Esophagus squamous epithelium (tissue), 4 donors: Measurements from ENCODE around the gene SGTB.

ENCODE experiments used
- POLR2A ChIP-seq, 4 donors: fragments of 450-650 bp; IDR thresholded peaks; one replicate each; pipeline ENCODE4 v1.6.1; 2017; ENCODE audit warnings: antibody characterized with exemption in 4 of 4, mild to moderate bottlenecking in 4 of 4, moderate library complexity in 3 of 4
- TF ChIP-seq, protein P1 (sequence below), 6 experiments: fragments of 450-650 bp in 4 of 6; fragments of 200-600 bp in 2 of 6; sonication (generic) in 2 of 6; IDR thresholded peaks; one replicate each; pipeline ENCODE4 v1.5.1; 2016 to 2019; ENCODE audit warnings: antibody characterized with exemption in 6 of 6, mild to moderate bottlenecking in 4 of 6, moderate library complexity in 4 of 6

DNA sequence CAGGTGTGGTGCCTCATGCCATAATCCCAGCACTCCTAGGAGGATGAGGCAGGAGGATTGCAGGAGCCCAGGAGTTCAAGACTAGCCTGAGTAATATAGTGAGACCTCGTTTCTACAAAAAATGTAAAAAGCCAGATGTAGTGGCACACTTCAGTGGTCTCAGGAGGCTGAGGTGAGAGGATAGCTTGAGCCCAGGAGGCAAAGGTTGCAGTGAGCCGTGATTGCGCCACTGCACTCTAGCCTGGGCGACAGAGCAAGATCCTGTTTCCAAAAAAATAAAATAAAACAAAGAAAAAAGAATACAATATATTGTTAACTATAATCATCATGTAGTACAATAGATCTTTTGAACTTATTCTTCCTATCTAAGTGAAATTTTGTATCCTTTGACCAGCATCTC is 16.4 kb upstream of the SGTB start:
- TF ChIP-seq POLR2A (IDR thresholded peaks at IDR 0.05) = no peak
- TF ChIP-seq, protein P1, sequence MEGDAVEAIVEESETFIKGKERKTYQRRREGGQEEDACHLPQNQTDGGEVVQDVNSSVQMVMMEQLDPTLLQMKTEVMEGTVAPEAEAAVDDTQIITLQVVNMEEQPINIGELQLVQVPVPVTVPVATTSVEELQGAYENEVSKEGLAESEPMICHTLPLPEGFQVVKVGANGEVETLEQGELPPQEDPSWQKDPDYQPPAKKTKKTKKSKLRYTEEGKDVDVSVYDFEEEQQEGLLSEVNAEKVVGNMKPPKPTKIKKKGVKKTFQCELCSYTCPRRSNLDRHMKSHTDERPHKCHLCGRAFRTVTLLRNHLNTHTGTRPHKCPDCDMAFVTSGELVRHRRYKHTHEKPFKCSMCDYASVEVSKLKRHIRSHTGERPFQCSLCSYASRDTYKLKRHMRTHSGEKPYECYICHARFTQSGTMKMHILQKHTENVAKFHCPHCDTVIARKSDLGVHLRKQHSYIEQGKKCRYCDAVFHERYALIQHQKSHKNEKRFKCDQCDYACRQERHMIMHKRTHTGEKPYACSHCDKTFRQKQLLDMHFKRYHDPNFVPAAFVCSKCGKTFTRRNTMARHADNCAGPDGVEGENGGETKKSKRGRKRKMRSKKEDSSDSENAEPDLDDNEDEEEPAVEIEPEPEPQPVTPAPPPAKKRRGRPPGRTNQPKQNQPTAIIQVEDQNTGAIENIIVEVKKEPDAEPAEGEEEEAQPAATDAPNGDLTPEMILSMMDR (IDR thresholded peaks at IDR 0.05) = no peak
